Transverse colon (tissue), 4 donors: ENCODE data around the gene HMCN2. TPM values are rescaled to one million over a fixed set of nuclear protein-coding genes. Genes with fewer than 3 reads are reported as not detected.
"Not testable (repeated sequence)": the region's sequence is repeated elsewhere in the genome, so short reads cannot be mapped to it uniquely, and the experiment has no call there.

ENCODE experiments used
- DNase-seq: peaks from one replicate; pipeline ENCODE4 v3.0.0-alpha.2; 2019
- H3K27ac ChIP-seq, 4 donors: fragments of 200-600 bp; sonication (generic); 2 replicates each; pipeline ENCODE4 v1.5.1; 2016 to 2018; ENCODE audit warnings: inconsistent platforms in 4 of 4
- H3K27me3 ChIP-seq: fragments of 200-600 bp; sonication (generic); 2 replicates; pipeline ENCODE4 v1.5.1; 2017; ENCODE audit warnings: inconsistent platforms
- H3K36me3 ChIP-seq, 4 donors: fragments of 200-600 bp; sonication (generic); 2 replicates each; pipeline ENCODE4 v1.5.1; 2017 to 2019; ENCODE audit warnings: inconsistent platforms in 4 of 4
- H3K4me1 ChIP-seq, 4 donors: fragments of 200-600 bp; sonication (generic); 2 replicates each; pipeline ENCODE4 v1.5.1; 2017 to 2020; ENCODE audit warnings: inconsistent platforms in 4 of 4
- H3K4me3 ChIP-seq, 4 donors: fragments of 200-600 bp; sonication (generic); 1 replicate in 1 of 4; 2 replicates in 3 of 4; pipeline versions ENCODE4 v1.5.1 to v1.6.1; 2017 to 2019; ENCODE audit warnings: inconsistent platforms in 4 of 4
- H3K9me3 ChIP-seq, 2 donors: fragments of 200-600 bp; sonication (generic); 2 replicates each; pipeline ENCODE4 v1.5.1; 2017 to 2019; ENCODE audit warnings: inconsistent platforms in 2 of 2
- EP300 ChIP-seq: sonication (generic); formaldehyde crosslinking; IDR thresholded peaks from one replicate; pipeline ENCODE4 v1.6.1; 2017; ENCODE audit warnings: antibody characterized with exemption, low read depth
- POLR2A ChIP-seq: fragments of 450-650 bp; IDR thresholded peaks from one replicate; pipeline ENCODE4 v1.6.1; 2016; ENCODE audit warnings: antibody characterized with exemption, mild to moderate bottlenecking, moderate library complexity
- POLR2AphosphoS5 ChIP-seq, 3 donors: sonication (generic); formaldehyde crosslinking; IDR thresholded peaks; one replicate each; pipeline ENCODE4 v1.6.1; 2016; ENCODE audit warnings: antibody characterized with exemption in 3 of 3
- WGBS, 2 donors: methylation state at CpG; one replicate each; pipeline ENCODE4 v1.1.5; 2018; ENCODE audit warnings: low coverage in 1 of 2; 5-methylcytosine and 5-hydroxymethylcytosine counted together
- in situ Hi-C, 4 donors: fragments of 200-750 bp; cut with MboI; loops; one replicate each; pipeline versions ENCODE4 v1.15.0 to v1.15.1; 2017; ENCODE audit warnings: low sequenced_read_pairs in 3 of 4, low pct_ligation_motif_present in 1 of 4, low pct_unique_long_range_greater_than_20kb in 1 of 4
- intact Hi-C: fragments of 100-400 bp; cut with DNase I; formaldehyde crosslinking; loops from one replicate; pipeline ENCODE4 v1.15.1; 2023; ENCODE audit warnings: low total_unique reads
- total RNA-seq, 4 donors: library from RNA; depleted of rRNA; stranded (reverse); fragments of >200 nt; gene quantifications; one replicate each; pipeline ENCODE4 v1.1.0, GENCODE V29; 2016
- TF ChIP-seq, protein P1 (sequence below), 5 experiments: fragments of 200-600 bp in 3 of 5; fragments of 450-650 bp in 2 of 5; sonication (generic) in 3 of 5; IDR thresholded peaks; 1 replicate in 2 of 5; 2 replicates in 3 of 5; pipeline ENCODE4 v1.5.1; 2016 to 2017; ENCODE audit warnings: antibody characterized with exemption in 5 of 5, inconsistent platforms in 3 of 5, mild to moderate bottlenecking in 2 of 5, moderate library complexity in 1 of 5

Gene HMCN2
- total RNA-seq, 4 donors from 2014 or later, result 7.8 to 40.0 (median 15.2) TPM

DNA sequence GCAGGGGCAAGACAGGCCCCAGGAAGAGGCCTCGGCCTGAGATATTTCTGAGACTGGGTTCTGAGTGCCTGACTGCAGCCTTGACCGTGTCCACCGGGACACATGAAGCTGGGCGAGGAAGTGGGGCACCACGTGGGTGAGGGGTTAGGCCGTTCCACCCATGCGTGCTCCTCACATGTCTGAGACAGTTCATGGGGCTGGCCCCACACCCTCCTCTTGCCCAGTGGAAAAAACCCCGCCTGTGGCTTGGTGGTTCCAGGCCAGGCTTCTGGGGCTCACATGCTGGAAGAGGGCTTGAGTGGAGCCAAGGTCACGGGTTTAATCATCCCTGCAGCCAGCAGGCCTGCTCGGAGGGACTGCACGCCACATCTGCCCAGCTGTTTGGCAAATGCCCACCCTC is 11.4 kb downstream of the HMCN2 start:
- WGBS, 2 donors, result 69% methylated on average over 11 of the region's 11 CpGs; no CpG with 5 or more reads in 1 of the 2 donors
- Histone ChIP-seq H3K27me3 (no peaks in the 10 kb centered on the region), H3K9me3 (no peaks in the 10 kb centered on the region), H3K4me1 (no peaks in the 10 kb centered on the region), H3K4me3 (no peak overlapping the region), H3K36me3 (no peaks in the 10 kb centered on the region), H3K27ac (peak overlapping the region in 2 of 4 donors; percentile 29 to 34)
- no peak for DNase-seq
- intact Hi-C loops, result no loop called here
- no peak for TF ChIP-seq EP300
- TF ChIP-seq POLR2A, result no peak
- TF ChIP-seq POLR2AphosphoS5 (IDR thresholded peaks at IDR 0.05), result no peak
- TF ChIP-seq, protein P1, sequence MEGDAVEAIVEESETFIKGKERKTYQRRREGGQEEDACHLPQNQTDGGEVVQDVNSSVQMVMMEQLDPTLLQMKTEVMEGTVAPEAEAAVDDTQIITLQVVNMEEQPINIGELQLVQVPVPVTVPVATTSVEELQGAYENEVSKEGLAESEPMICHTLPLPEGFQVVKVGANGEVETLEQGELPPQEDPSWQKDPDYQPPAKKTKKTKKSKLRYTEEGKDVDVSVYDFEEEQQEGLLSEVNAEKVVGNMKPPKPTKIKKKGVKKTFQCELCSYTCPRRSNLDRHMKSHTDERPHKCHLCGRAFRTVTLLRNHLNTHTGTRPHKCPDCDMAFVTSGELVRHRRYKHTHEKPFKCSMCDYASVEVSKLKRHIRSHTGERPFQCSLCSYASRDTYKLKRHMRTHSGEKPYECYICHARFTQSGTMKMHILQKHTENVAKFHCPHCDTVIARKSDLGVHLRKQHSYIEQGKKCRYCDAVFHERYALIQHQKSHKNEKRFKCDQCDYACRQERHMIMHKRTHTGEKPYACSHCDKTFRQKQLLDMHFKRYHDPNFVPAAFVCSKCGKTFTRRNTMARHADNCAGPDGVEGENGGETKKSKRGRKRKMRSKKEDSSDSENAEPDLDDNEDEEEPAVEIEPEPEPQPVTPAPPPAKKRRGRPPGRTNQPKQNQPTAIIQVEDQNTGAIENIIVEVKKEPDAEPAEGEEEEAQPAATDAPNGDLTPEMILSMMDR (IDR thresholded peaks at IDR 0.05), result no peak
- in situ Hi-C loops, result no loop called here

DNA sequence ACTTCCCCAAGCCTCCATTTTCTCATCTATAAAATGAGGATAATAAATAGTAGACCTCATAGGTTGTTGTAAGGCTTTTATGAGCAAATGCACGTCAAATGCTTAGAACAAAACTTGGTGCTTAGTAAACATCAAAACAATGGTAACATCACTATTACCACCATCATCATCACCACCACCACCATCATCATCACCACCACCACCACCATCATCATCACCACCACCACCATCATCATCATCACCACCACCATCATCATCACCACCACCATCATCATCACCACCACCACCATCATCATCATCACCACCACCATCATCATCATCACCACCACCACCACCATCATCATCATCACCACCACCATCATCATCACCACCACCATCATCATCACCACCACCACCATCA is 12.0 kb downstream of the HMCN2 start:
- 88 to 89% methylated on average over 1 of the region's 1 CpG for WGBS, 2 donors

DNA sequence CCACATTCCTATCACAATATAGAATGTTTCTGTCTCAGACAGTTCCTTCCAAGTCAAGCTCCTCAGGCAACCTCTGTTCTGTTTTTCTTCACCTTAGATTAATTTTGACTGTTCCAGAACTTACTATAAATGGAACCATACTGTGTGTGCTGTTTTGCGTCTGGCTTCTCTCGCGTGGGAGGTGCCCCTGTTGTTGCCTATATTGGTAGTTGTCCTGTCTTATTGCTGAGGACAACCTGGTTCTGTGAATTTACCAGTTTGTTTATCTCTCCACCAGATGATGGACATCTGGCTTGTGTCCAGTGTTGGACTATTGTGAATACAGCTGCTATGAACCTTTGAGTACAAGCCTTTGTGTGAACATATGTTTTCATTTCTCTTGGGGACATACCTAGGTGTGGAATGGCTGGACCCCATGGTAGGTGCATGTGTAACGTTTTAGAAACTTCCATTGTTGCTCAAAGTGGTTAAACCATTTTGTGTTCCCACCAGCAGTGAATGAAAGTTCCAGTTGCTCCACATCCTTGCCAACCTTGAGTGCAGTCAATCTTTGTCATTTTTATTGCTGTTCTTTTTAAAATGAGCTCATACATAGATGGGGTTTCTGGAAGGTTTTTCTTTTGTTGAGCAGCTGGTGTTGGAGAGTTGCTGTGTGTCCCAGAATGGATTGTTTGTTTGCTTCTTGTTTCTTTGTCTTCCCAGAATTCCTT is 18.1 kb downstream of the HMCN2 start:
- H3K4me3 ChIP-seq, result no peak overlapping the region
- intact Hi-C loops, result loop anchor here (5.0 kb wide), 1 partner anchor 44 kb away; no protein-coding TSS in a partner anchor
- H3K27me3 ChIP-seq, result peaks cover 10% of the 10 kb centered on the region
- WGBS, 2 donors, result 58% methylated on average over 4 of the region's 4 CpGs; no CpG with 5 or more reads in 1 of the 2 donors
- H3K27ac ChIP-seq, result peak overlapping the region; percentile 60 to 89 (median 78)
- H3K9me3 ChIP-seq, result no peaks in the 10 kb centered on the region
- DNase-seq, result no peak
- peaks cover 8 to 38% (median 15%) of the 10 kb centered on the region in 4 donors for H3K4me1 ChIP-seq
- TF ChIP-seq EP300, result peak; percentile 49
- no peak for TF ChIP-seq POLR2A
- peak in 1 of 3 donors; percentile 47 for TF ChIP-seq POLR2AphosphoS5 (IDR thresholded peaks at IDR 0.05)
- TF ChIP-seq, protein P1 (IDR thresholded peaks at IDR 0.05), result no peak
- no peaks in the 10 kb centered on the region for H3K36me3 ChIP-seq
- in situ Hi-C loops, result no loop called here

More for the DNA sequence above, 12.0 kb downstream of the HMCN2 start:
- in situ Hi-C loops, intact Hi-C loops, DNase-seq, H3K4me3 ChIP-seq, H3K4me1 ChIP-seq, H3K27me3 ChIP-seq, H3K36me3 ChIP-seq, H3K9me3 ChIP-seq, H3K27ac ChIP-seq: not testable (repeated sequence)

DNA sequence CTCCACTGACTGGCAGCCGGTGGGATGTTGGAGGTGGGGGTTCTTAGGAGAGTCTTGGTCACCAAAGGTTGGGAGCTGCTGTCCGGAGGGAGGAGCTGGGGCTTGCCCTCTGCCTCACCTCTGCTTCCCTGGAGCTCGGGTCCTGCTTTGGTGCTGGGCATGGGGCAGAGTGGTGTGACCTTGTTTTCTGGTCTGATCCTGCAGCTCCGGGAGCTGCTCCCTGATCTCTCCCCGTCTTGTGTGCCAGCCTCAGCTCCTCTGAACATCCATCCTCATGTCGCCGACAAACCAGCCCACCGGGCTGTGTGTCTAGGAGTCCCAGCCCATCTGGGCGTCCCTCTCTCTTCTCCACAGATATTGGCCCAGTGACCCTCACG is 18.7 kb downstream of the HMCN2 start:
- Histone ChIP-seq H3K36me3 (no peaks in the 10 kb centered on the region), H3K9me3 (no peaks in the 10 kb centered on the region), H3K27ac (peak overlapping the region; percentile 60 to 89 (median 78)), H3K27me3 (peaks cover 15% of the 10 kb centered on the region), H3K4me3 (no peak overlapping the region), H3K4me1 (peaks cover 8 to 38% (median 15%) of the 10 kb centered on the region in 4 donors)
- TF ChIP-seq POLR2A (no peak), POLR2AphosphoS5 (IDR thresholded peaks at IDR 0.05) (no peak), EP300 (no peak)
- TF ChIP-seq, protein P1 (IDR thresholded peaks at IDR 0.05), result no peak
- intact Hi-C loops, result loop anchor here (5.0 kb wide), 1 partner anchor 43 kb away; no protein-coding TSS in a partner anchor
- WGBS, 2 donors, result 27 to 70% methylated on average over 3 to 10 of the region's 10 CpGs
- DNase-seq, result no peak
- in situ Hi-C loops, result no loop called here
